Measurements from ENCODE around the gene C10orf62.
A peak's percentile ranks its signal among the peaks of the same experiment; 100 is the strongest.

C10orf62 gene

GRCh38 chr10:97574374-97575126 lies 15.0 kb upstream of the C10orf62 start (continued):
- TF ChIP-seq ZNF311 (tag by site-specific recombination; IDR thresholded peaks at IDR 0.05; ENCODE audit: borderline replicate concordance) (no peak), FEZF1 (tag by site-specific recombination; IDR thresholded peaks at IDR 0.05) (no peak), ZNF292 (tag by site-specific recombination; IDR thresholded peaks at IDR 0.05; ENCODE audit: borderline replicate concordance, low read depth) (no peak), ZNF624 (tag by site-specific recombination; IDR thresholded peaks at IDR 0.05) (no peak), GLIS1 (tag by site-specific recombination; IDR thresholded peaks at IDR 0.05) (peak; percentile 27), ZSCAN5A (tag by site-specific recombination; IDR thresholded peaks at IDR 0.05) (no peak), KLF7 (tag by site-specific recombination; IDR thresholded peaks at IDR 0.05; ENCODE audit: borderline replicate concordance) (no peak), ZNF121 (tag by site-specific recombination; IDR thresholded peaks at IDR 0.05) (no peak), HOXC10 (CRISPR knock-in tag; IDR thresholded peaks at IDR 0.05) (no peak), ZNF623 (tag by site-specific recombination; IDR thresholded peaks at IDR 0.05) (no peak), ZSCAN16 (tag by site-specific recombination; IDR thresholded peaks at IDR 0.05) (no peak), YY1 (tag by site-specific recombination; IDR thresholded peaks at IDR 0.05) (no peak), ZNF561 (tag by site-specific recombination; IDR thresholded peaks at IDR 0.05; ENCODE audit: borderline replicate concordance) (no peak), KLF8 (tag by site-specific recombination; IDR thresholded peaks at IDR 0.05) (no peak), ZNF23 (tag by site-specific recombination; IDR thresholded peaks at IDR 0.05; ENCODE audit: borderline replicate concordance) (no peak), ZNF132 (tag by site-specific recombination; IDR thresholded peaks at IDR 0.05; ENCODE audit: borderline replicate concordance) (no peak), PRDM1 (tag by site-specific recombination; IDR thresholded peaks at IDR 0.05) (no peak), SALL2 (tag by site-specific recombination; IDR thresholded peaks at IDR 0.05; ENCODE audit: borderline replicate concordance) (no peak)
- TF ChIP-seq, protein P1, sequence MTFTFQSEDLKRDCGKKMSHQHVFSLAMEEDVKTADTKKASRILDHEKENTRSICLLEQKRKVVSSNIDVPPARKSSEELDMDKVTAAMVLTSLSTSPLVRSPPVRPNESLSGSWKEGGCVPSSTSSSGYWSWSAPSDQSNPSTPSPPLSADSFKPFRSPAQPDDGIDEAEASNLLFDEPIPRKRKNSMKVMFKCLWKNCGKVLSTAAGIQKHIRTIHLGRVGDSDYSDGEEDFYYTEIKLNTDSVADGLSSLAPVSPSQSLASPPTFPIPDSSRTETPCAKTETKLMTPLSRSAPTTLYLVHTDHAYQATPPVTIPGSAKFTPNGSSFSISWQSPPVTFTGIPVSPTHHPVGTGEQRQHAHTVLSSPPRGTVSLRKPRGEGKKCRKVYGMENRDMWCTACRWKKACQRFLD (tag by site-specific recombination; IDR thresholded peaks at IDR 0.05): no peak
- TF ChIP-seq, protein P2, sequence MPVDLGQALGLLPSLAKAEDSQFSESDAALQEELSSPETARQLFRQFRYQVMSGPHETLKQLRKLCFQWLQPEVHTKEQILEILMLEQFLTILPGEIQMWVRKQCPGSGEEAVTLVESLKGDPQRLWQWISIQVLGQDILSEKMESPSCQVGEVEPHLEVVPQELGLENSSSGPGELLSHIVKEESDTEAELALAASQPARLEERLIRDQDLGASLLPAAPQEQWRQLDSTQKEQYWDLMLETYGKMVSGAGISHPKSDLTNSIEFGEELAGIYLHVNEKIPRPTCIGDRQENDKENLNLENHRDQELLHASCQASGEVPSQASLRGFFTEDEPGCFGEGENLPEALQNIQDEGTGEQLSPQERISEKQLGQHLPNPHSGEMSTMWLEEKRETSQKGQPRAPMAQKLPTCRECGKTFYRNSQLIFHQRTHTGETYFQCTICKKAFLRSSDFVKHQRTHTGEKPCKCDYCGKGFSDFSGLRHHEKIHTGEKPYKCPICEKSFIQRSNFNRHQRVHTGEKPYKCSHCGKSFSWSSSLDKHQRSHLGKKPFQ (tag by site-specific recombination; IDR thresholded peaks at IDR 0.05): no peak
- TF ChIP-seq, protein P3, sequence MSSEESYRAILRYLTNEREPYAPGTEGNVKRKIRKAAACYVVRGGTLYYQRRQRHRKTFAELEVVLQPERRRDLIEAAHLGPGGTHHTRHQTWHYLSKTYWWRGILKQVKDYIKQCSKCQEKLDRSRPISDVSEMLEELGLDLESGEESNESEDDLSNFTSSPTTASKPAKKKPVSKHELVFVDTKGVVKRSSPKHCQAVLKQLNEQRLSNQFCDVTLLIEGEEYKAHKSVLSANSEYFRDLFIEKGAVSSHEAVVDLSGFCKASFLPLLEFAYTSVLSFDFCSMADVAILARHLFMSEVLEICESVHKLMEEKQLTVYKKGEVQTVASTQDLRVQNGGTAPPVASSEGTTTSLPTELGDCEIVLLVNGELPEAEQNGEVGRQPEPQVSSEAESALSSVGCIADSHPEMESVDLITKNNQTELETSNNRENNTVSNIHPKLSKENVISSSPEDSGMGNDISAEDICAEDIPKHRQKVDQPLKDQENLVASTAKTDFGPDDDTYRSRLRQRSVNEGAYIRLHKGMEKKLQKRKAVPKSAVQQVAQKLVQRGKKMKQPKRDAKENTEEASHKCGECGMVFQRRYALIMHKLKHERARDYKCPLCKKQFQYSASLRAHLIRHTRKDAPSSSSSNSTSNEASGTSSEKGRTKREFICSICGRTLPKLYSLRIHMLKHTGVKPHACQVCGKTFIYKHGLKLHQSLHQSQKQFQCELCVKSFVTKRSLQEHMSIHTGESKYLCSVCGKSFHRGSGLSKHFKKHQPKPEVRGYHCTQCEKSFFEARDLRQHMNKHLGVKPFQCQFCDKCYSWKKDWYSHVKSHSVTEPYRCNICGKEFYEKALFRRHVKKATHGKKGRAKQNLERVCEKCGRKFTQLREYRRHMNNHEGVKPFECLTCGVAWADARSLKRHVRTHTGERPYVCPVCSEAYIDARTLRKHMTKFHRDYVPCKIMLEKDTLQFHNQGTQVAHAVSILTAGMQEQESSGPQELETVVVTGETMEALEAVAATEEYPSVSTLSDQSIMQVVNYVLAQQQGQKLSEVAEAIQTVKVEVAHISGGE (tag by site-specific recombination; conservative IDR thresholded peaks at IDR 0.05; ENCODE audit: low read depth): no peak
- TF ChIP-seq, protein P4, sequence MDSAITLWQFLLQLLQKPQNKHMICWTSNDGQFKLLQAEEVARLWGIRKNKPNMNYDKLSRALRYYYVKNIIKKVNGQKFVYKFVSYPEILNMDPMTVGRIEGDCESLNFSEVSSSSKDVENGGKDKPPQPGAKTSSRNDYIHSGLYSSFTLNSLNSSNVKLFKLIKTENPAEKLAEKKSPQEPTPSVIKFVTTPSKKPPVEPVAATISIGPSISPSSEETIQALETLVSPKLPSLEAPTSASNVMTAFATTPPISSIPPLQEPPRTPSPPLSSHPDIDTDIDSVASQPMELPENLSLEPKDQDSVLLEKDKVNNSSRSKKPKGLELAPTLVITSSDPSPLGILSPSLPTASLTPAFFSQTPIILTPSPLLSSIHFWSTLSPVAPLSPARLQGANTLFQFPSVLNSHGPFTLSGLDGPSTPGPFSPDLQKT (IDR thresholded peaks at IDR 0.05; ENCODE audit: borderline replicate concordance, low read depth, low read length): no peak
- TF ChIP-seq, protein P5, sequence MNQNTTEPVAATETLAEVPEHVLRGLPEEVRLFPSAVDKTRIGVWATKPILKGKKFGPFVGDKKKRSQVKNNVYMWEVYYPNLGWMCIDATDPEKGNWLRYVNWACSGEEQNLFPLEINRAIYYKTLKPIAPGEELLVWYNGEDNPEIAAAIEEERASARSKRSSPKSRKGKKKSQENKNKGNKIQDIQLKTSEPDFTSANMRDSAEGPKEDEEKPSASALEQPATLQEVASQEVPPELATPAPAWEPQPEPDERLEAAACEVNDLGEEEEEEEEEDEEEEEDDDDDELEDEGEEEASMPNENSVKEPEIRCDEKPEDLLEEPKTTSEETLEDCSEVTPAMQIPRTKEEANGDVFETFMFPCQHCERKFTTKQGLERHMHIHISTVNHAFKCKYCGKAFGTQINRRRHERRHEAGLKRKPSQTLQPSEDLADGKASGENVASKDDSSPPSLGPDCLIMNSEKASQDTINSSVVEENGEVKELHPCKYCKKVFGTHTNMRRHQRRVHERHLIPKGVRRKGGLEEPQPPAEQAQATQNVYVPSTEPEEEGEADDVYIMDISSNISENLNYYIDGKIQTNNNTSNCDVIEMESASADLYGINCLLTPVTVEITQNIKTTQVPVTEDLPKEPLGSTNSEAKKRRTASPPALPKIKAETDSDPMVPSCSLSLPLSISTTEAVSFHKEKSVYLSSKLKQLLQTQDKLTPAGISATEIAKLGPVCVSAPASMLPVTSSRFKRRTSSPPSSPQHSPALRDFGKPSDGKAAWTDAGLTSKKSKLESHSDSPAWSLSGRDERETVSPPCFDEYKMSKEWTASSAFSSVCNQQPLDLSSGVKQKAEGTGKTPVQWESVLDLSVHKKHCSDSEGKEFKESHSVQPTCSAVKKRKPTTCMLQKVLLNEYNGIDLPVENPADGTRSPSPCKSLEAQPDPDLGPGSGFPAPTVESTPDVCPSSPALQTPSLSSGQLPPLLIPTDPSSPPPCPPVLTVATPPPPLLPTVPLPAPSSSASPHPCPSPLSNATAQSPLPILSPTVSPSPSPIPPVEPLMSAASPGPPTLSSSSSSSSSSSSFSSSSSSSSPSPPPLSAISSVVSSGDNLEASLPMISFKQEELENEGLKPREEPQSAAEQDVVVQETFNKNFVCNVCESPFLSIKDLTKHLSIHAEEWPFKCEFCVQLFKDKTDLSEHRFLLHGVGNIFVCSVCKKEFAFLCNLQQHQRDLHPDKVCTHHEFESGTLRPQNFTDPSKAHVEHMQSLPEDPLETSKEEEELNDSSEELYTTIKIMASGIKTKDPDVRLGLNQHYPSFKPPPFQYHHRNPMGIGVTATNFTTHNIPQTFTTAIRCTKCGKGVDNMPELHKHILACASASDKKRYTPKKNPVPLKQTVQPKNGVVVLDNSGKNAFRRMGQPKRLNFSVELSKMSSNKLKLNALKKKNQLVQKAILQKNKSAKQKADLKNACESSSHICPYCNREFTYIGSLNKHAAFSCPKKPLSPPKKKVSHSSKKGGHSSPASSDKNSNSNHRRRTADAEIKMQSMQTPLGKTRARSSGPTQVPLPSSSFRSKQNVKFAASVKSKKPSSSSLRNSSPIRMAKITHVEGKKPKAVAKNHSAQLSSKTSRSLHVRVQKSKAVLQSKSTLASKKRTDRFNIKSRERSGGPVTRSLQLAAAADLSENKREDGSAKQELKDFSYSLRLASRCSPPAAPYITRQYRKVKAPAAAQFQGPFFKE (tag by site-specific recombination; IDR thresholded peaks at IDR 0.05; ENCODE audit: borderline replicate concordance): no peak

Measured in HEK293 (cell line).